GM21528 (cell line): ENCODE results near the gene RPRML.
"Not testable (repeated sequence)": the region's sequence is repeated elsewhere in the genome, so short reads cannot be mapped to it uniquely, and the experiment has no call there.

Experiments used
- ATAC-seq: cut with Tn5 transposase; IDR thresholded peaks from one replicate; pipeline ENCODE4 v1.9.1; 2021; ENCODE audit warnings: mild to moderate bottlenecking, moderate library complexity; ENCODE audit not compliant: unreplicated experiment, low FRiP score

Gene RPRML

DNA sequence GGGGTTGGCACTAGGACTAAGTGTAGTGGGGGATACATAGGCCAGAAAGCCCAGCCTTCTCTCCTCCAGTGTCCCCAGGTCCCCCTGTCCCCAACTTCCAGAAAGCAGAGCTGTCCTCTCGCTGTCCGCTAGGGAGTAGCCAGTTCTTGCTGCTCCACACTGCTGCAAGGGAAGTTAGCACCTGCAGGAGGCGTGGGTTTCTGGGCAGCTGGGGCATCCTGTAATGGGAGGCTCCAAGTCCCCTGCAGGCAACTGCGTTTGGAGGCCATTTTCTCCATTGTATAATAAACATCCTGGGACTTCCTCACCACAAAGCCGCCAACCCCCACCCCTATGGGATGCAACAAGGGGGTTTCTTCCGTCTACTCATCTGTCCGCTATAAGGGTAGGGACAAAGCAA is 1.7 kb downstream of the RPRML start:
- no peak for ATAC-seq

DNA sequence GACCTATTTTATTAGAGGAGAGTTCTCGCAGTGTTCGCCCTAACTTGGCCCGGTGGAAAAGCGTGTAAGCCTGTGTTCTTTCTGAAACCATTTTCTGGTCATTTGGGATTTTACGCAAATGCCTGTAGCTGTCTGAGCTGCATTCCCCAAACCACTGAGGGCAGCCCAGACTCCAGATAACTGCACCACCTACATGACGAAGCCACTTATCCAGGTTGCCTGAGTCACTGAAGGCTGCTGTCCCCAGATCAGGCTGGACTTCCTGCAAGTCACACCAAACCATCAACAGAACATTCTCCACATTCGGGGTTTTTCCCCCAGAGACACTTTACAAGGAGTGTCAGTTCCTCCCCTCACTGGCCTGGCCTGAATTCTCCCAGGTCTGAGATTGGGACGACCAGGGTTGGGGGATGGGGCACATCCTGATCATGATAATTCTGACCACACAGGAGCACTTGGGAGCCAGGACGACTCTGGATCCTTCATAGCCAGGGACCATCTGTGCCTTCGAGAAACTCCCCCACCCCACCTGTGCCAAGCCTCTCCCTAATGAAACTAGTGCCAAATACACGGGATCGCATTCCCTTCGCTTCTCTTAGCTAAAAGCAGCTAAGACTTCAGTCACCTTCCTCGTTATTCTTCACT is 2.3 kb downstream of the RPRML start:
- ATAC-seq: no peak

GRCh38 chr17:46975287-46975686 is 3.8 kb downstream of the RPRML start:
- no peak for ATAC-seq

DNA sequence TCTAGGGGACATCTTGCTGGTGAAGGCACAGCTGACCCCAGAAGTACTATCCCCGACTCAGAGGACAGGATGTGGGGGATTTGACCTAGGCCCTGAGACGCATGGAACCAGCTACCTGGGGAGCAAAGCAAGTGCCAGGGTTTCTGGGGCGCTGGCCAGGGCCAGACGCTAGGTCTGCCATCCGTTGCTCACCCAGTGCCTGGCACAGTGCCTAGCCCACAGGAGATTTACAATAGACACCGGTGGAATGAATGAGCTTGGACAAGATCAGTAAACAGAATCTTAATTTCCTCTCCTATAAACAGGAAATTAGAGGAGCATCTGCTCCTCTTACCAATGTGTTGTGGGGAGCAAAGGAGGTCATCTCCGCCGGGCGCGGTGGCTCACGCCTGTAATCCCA is 5.0 kb downstream of the RPRML start:
- ATAC-seq: no peak

DNA sequence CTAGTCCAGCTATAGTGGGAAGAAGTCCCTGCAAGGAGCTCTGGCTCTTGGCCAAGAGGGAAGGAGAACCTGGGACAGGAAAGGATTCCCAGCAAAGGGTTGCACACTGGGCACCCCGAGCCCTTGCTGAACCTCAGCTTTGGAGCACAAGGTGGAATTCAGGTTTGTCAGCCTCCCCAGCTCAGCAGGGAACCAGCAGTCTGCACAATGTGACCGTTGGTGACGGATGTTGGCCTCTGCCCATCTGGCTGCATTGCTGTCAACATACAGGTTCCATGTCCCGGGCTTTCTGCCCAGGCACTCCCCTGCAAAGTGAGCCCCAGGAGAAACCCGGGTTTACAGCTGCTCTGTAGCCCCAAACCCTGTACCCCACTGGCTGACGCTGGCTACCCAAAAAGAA is 6.7 kb downstream of the RPRML start:
- ATAC-seq: no peak

- ATAC-seq: no peak
Measured at GRCh38 chr17:46971647-46972300, 7.3 kb downstream of the RPRML start.

DNA sequence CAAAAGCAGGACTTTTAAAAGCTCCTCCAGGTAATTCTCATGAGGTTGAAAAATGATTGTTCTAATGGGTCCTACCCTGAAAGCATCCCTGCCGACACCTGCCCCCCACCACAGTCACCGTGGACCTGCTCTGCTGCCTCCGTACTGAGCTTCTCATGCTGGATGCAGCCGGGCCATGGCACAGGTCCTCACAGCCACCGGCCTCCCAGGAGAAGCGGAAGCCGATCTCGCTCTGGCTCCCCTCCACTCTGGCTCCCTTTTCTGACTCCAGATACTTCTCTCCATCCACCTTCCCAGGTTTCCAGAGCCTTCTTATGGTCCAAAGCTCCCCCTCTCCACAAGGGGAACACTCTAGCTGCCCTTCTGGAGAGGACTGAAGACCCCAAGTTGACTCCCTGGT is 10.2 kb downstream of the RPRML start:
- no peak for ATAC-seq

DNA sequence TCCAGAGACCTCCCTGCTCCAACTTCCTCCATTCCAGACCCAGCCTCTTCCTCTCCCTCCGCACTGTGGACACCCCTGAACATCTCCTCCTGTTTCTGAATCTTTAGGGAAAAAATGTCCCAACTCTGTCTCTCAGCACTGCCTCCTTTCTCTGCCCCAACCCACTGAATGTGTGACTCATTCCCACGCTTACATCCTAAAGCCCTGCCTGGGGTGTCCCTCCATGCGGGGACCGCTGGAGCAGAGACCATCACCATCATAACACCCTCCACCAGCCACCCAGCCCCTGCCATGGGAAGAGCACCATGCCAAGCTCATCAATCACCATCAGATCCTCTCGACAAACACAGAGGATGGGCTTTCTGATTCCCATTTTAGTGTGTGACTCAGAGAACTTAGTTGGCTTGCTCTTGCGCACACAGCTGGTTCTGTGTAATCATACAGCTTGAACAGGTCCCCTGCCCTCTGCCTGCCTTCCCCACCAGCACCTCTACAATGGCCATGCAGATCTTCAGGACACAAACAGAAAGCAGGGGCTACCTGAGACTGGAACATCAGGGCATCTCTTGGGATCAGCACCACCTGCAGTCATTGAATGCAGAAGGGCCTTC is 10.7 kb downstream of the RPRML start:
- ATAC-seq: no peak

DNA sequence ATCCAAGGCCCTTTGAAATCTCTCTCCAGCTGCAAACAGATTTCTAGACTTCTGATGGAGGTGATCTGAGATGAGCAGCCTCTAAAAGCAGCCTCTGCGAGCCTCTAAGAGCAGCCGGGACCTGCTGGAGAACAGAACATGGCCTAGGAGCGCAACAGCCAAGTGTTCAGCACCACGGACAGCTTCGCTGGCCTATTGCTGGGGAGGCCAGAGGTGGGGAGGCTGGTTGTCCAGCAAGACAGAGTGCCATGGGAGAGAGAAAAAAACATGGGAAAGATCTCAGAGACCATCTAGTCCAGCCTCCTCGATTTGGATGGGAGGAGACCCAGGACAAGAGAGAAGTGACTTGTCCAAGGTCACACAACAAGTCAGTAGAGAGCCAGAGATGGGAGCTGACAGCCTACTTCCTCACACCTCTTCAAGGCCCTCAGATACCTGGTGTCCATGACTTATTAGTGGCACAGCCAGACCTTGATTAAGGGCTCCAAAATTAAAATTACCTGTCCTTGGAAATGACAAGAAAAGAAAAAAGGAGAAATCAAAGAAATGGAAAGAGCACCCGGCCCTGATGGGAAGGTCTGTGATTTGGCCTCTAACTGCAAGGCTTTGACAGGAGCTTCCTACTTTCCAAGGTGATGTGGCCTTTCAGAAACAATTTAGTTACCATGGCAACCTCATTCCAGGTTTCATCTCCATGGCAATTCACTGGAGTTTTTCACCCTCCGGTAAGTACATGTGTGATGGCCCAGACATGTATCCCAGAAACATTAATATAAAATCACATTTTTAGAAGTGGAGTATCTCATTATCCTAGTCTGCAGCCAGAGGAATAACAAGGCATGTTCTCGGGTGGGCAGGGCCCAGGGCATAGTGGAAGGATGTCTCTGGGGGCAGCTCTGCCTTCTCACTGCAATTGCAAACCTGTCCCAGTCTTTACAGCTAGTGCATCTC is 14.5 kb downstream of the RPRML start:
- no peak for ATAC-seq

- ATAC-seq: no peak
Measured at GRCh38 chr17:46963571-46963970, 15.5 kb downstream of the RPRML start.

- ATAC-seq: no peak
Measured at GRCh38 chr17:46962374-46962790, 16.7 kb downstream of the RPRML start.

- no peak for ATAC-seq
Measured at GRCh38 chr17:46960152-46960551, 18.9 kb downstream of the RPRML start.

- ATAC-seq: no peak
Measured at GRCh38 chr17:46958041-46958591, 20.9 kb downstream of the RPRML start.

- ATAC-seq: not testable (repeated sequence)
Measured at GRCh38 chr17:46953191-46953590, 25.9 kb downstream of the RPRML start.

DNA sequence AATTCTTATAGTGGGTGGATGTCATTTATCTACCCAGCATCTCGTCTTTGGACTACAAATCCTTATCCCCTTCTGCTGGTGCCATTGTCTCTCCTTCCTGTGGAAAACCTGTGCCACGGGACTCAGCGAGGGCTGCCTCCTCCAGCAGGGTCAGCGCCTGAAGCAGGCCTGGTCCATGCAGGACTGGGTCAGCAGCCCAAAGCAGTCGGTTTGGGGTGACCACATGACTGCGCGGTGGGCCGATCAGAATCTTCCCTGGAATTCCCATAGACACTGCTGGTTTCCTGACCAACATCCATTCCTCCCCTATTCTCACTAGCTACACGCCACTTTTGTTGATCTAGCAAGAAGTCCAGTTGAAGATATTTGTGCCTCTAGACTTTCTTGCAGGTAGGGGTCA is 26.9 kb downstream of the RPRML start:
- ATAC-seq: no peak

GRCh38 chr17:46951706-46952105 is 27.3 kb downstream of the RPRML start:
- ATAC-seq: no peak

- ATAC-seq: no peak
Measured at GRCh38 chr17:46950997-46951621, 27.9 kb downstream of the RPRML start.

DNA sequence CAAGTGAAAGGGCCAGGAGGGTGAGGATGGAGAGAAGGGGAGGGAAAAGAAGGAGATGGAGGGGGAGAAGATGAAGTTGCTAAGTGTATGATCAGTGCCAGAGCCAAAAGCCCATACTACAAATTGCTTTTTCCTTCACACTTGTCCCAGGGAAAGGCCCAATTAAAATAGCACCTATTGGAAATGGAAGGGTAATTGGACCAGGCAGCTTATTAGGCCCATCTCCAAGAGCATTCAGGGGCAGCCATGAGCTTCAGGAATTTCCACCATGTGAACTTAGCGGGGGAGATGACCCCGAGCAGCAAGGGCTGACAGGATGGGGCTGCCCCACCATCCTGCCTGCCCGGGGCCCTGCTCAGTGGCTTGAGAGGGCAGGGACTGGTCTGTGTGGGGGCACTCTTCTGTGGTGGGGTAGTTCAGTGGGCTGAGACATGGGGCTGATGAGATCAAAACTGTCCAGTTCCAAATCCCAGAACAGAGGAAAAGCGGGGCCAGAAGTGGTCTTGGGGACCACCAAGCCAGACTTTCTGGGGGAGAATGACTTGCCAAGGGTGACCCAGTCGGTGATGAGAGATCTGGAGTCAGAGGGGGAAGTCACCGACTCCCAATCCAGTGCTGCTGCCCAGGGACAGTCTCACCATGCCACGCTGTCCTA is 28.6 kb downstream of the RPRML start:
- no peak for ATAC-seq

DNA sequence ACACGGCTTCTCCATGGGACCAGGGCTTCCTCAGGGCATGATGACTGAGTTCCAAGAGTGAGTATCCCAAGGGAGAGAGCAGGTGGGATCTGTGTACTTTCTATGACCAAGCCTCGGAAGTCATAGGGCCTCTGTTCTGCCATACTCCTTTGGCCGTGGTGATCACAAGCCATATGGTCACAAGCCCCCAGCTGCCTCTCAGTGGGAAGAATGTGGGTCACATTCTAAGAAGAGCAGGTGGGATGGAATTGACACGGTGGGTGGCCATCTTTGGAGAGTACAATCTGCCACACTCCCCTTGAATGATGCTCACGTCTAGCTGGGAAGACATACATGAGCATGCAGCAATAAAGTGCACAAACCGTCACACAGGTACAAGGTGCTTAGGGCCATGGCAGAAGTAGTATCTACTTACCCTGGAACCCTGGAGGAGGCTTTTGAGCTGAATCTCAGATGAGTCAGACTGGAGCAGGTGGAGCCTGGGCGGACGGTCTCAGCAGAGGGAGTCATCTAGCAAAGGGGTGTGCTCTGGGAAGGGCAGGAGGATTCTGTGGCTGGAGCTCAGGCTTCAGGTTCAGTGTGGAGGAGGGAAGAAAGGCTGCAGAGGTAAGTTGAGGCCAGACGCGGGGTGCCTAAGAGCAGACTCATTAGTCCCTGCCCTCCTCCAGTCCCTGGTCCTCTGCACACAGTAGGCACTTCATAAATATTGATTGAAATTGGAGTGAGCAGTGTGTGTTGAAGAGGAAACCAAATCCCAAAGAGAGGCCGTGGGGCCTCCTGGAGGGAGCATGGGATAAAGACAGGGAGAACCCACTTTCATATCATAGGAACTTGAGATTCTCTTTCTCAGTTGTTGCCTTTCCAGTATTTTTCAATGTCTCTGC is 29.5 kb downstream of the RPRML start:
- no peak for ATAC-seq
